ENCODE data around the gene GRIN2D.
"Not testable (repeated sequence)": the region's sequence is repeated elsewhere in the genome, so short reads cannot be mapped to it uniquely, and the experiment has no call there.

Gene GRIN2D

GRCh38 chr19:48393559-48394330, at the start of gene GRIN2D:
TSS of gene GRIN2D (plus strand) at chr19:48393668. CDS start at chr19:48398393, 4,725 bp downstream.
- DNase-seq, result no peak

DNA sequence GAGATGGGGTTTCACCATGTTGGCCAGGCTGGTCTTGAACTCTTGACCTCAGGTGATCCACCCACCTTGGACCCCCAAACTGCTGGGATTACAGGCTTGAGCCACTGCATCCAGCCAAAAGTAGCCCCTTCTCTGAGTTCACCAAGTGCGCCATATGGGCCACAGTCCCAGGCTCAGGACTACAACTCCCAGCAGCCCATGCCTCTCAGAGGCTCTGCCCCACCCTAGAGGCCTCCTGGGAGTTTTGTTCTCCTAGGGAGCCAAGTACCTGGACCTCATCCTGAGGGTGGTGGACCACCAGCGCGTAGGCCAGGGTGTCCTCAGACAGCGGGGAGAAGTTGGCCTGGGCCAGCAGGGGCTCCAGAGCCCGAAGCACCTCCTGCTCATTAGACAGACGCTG, 48.6 kb upstream of the GRIN2D start:
- no peak for DNase-seq

- no peak for DNase-seq
Measured at GRCh38 chr19:48346191-48346590, 47.3 kb upstream of the GRIN2D start.

DNA sequence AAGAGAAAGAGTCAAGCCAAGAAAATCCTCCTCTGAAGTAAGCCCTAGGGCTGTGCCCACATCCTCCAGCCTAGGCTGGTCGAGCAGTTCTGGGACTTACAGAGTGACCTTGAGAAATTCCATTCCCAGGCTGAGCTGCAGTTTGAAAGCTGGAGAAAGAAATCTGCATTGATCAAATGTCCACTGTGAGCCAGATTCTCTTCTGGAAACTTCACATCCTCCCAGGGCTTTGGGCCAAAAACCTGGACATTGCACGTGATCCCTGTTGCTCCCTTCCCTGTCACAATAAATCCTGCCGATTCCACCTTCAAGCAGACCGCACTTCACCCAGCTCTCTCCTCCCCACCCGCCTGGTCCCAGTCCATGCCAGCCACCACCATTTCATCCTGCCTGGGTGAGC, 45.4 kb upstream of the GRIN2D start:
- DNase-seq, result no peak

- DNase-seq, result no peak
Measured at GRCh38 chr19:48348737-48349136, 44.7 kb upstream of the GRIN2D start.

- DNase-seq, result no peak
Measured at GRCh38 chr19:48350856-48351255, 42.6 kb upstream of the GRIN2D start.

DNA sequence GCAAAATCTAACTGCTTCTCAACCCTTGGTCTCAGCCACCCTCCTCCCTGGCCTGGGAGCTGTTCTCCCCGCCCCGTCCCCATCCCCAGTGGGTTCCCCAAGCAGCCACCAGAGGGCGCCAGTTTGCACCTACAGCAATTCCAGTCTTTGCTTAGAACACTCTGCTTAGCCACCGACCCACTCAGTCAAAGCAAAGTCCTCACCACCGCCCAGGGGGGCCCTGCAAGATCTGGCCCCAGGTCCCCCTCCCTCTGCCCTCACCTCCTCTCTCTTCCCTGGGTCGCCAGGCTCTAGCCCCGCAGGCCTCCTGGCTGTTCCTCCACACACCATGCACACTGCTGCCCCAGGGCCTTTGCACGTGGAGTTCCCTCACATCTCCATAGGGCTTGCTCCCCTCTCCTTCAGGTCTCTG, 42.1 kb upstream of the GRIN2D start:
- peak; percentile 75 to 82 for DNase-seq

DNA sequence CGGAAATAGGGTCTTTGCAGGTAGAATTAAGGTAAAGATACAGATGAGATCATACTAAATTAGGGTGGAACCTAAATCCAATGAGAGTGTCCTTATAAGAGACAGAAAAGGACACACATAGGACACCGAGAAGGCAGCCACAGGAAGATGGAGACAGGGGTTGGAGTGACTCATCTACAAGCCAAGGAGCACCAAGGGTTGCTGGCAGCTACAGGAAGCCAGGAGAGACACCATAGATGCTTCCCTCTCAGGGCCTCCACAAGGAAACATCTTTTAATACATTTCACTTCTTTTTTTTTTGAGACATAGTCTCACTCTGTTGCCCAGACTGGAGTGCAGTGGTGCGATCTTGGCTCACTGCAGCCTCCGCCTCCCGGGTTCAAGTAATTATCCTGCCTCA, 39.8 kb upstream of the GRIN2D start:
- no peak for DNase-seq

DNA sequence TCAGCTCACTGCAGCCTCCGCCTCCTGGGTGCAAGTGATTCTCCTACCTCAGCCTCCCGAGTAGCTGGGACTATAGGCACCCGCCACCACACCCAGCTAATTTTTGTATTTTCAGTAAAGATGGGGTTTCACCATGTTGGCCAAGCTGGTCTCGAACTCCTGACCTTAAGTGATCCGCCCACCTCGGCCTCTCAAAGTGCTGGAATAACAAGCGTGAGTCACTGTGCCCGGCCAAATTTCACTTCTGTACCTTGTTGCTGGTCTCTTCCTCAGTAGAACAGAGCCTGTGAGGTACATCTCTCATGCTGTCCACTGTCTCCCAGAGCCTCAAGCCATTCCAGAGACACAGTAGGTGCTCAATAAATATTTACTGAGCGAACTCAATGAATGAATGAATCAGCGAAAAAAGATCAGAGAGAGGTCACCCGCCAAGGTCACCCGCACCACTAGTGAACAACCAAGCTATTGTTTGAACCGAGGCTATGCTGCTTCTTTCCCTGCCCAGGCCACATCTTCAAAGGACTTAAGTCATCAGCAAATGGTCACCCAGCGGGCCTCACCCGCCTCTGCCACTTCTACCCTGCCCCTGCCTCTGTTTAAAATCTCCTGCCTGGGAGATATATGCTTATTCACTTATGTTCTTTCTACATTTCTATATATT, 39.0 kb upstream of the GRIN2D start:
- DNase-seq, result no peak

- no peak for DNase-seq
Measured at GRCh38 chr19:48355365-48355954, 38.0 kb upstream of the GRIN2D start.

GRCh38 chr19:48359123-48359522, 34.3 kb upstream of the GRIN2D start:
- DNase-seq, result no peak

- no peak for DNase-seq
Measured at GRCh38 chr19:48361912-48362311, 31.6 kb upstream of the GRIN2D start.

- DNase-seq, result peak; percentile 83 to 84
Measured at GRCh38 chr19:48362716-48363499, 30.6 kb upstream of the GRIN2D start.

DNA sequence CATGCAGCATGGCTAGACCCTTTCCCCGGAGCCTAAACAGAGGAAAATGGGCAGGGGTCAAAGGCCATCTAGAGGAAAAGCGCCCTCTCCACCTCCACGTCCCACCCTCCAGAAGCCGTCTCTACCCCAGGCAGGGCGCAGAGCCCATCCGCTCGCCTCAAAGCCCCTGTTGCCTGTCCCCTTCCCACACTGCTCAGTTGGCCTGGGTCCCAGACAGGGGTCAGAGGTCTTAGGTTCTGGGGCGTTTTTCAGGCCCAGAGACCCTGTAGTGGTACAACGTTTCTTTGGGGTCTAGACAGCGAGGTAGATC, 30.0 kb upstream of the GRIN2D start:
- peak; percentile 9 to 22 for DNase-seq

DNA sequence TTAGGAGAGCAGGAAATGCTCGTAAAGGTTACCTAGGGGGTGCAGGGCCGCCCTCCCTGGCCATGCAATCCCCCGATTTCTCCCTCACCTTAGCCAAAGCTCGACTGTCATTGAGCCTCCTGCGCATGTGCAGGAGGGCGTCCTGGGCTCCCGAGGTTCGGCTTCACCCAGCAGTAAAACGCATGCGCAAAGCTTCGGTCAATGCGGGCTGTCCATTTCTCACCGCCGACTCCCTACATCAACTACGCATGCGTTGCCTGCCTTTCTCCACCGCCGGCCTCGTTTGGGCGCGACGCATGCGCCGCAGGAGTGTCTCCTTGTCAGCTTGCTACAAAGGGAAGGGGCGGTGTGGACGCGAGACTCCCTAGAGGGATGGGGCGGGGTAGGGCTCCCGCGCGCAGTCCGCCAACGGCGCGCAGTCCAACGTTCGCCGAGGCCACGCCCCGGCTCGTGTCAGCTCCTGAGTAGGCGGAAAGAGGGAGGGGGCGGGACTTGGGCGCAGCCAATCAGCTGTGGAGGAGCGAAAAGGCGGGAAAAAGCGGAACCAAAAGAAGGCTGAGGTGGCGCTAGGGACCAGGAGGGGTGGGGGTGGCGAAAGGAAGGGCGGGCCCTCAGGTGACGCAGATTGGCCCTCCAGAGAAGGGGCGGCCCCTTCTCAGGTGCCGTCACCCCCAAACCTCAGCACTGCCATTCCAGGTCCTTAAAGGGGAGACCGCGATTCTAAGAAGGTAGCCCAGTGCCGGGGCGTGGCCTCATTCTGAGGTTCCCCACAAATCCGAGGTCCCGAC, 29.5 kb upstream of the GRIN2D start, which contains the start of the genes SYNGR4 and TMEM143:
Gene SYNGR4, plus strand, starts transcription at position 558 of the 788 bp plus-strand sequence. CDS start 1,476 bp downstream, outside the sequence.
Gene TMEM143, minus strand, starts transcription at position 131 of the 788 bp plus-strand sequence. Its CDS starts 20 bp downstream, at position 111.
- peak; percentile 94 to 97 for DNase-seq

GRCh38 chr19:48364598-48365348, 28.7 kb upstream of the GRIN2D start:
- DNase-seq, result no peak

- no peak for DNase-seq
Measured at GRCh38 chr19:48365602-48366001, 27.9 kb upstream of the GRIN2D start.

DNA sequence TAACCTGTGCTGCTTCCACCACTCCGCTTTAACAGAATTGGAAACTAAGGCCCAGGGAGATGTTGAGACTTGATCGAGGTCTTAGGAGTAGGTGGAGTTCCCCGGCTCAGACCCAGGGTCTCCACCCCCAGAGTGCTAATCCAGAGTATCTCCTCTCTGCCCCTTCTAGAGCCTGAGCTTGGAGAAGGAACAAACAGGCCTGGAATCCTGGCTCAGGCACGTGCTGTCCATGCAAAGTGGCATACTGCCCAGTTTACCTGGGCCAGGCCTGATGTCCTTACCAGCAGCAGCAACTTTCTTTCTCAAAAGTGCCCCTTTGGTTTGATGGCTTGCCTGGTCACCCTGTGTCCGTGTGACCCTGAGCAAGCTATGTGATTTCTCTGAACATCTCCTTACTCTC, 25.6 kb upstream of the GRIN2D start:
- no peak for DNase-seq

DNA sequence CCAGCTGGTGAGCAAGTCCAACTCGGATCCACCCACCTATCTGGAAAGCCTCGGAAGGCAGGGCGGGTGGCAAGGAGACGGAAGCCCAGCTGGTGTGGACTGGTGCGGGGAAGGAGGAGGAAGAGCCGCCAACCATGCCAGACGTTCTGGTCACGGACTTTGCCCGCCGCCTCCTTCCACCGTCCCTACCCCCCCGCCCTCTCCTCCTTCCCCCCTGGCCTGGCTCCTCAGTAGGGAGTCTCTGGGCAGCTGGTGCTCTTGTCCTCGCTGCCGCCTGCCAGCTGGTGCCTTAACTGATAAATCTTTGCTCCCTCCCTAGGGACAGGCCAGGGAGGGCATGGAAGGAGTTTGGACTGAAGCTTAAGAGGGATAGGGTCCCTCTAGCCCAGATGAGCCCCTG, 24.5 kb upstream of the GRIN2D start:
- no peak for DNase-seq

DNA sequence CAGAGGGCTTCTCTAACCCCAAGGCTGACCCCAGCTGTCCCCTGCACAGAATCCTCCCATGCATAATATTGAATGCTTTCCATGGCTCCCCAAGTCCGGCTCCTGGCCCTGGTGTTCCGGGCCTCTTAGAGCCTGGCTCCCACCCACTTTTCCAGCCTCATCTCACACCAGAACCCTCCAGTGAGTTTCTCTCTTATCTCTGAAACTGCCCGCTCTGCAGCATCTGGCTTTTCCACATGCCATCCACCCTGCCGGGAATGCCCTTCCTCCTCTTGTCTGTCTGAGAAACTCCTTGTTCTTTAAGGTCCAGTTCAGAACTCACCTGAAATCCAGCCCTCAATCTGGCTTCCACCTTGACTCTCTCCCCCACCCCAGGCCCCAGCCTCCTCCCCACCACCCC, 22.5 kb upstream of the GRIN2D start:
- no peak for DNase-seq

DNA sequence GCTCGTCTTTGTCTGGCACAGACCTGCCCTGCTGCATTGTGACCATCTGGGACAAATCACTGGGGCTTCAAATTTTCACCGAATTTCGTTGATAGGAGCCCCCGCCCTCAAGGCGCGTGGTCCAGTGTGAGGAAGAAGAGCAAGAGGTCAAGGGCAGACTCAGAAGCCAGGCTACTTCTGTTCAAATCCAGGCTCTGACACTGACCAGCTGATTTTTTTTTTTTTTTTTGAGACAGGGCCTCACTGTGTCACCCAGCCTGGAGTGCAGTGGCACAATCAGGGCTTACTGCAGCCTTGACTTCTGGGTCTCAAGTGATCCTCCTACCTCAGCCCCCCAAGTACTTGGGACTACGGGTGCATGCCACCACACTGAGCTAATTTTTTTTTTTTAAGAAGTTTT, 22.1 kb upstream of the GRIN2D start:
- DNase-seq, result no peak

DNA sequence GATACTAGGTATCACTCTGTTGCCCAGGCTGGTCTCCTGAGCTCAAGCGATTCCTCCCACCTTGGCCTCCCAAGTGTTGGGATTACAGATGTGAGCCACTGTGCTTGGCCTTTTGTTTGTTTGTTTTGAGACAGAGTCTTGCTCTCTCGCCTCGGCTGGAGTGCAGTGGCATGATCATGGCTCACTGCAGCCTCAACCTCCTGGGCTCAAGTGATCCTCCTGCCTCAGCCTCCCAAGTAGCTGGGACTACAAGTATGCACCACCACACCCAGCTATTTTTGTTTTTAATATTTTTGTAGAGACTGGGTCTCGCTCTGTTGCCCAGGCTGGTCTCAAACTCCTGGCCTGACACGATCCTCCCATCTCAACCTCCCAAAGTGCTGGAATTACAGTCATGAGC, 21.7 kb upstream of the GRIN2D start:
- not testable (repeated sequence) for DNase-seq
